Measurements from ENCODE around the gene FFAR4.

The FFAR4 gene

GRCh38 chr10:93559490-93559889 is 7.0 kb upstream of the FFAR4 start:
- no peak for ATAC-seq (ENCODE audit: low read depth)

GRCh38 chr10:93560541-93560940 is 5.9 kb upstream of the FFAR4 start:
- DNase-seq (ENCODE audit: low spot score) (no peak), ATAC-seq (ENCODE audit: low read depth) (no peak)
- Histone ChIP-seq H3K36me3 (ENCODE audit: low read depth) (no peaks in the 10 kb centered on the region), H3K4me1 (ENCODE audit: insufficient read depth, poor library complexity, severe bottlenecking) (no peaks in the 10 kb centered on the region), H3K4me3 (ENCODE audit: severe bottlenecking) (no peak overlapping the region), H3K27ac (ENCODE audit: poor library complexity, severe bottlenecking) (no peak overlapping the region), H3K27me3 (ENCODE audit: insufficient read depth, poor library complexity, severe bottlenecking) (peaks cover 9% of the 10 kb centered on the region), H3K9me3 (ENCODE audit: severe bottlenecking) (no peaks in the 10 kb centered on the region)
- TF ChIP-seq CTCF (IDR thresholded peaks at IDR 0.05; ENCODE audit: poor library complexity, severe bottlenecking): no peak

More at GRCh38 chr10:93559490-93559889, 7.0 kb upstream of the FFAR4 start:
- no peak overlapping the region for H3K27ac ChIP-seq (ENCODE audit: poor library complexity, severe bottlenecking)
- no peak overlapping the region for H3K4me3 ChIP-seq (ENCODE audit: severe bottlenecking)
- TF ChIP-seq CTCF (IDR thresholded peaks at IDR 0.05; ENCODE audit: poor library complexity, severe bottlenecking): no peak
- H3K36me3 ChIP-seq (ENCODE audit: low read depth): no peaks in the 10 kb centered on the region
- H3K27me3 ChIP-seq (ENCODE audit: insufficient read depth, poor library complexity, severe bottlenecking): no peaks in the 10 kb centered on the region
- DNase-seq (ENCODE audit: low spot score): no peak
- H3K9me3 ChIP-seq (ENCODE audit: severe bottlenecking): no peaks in the 10 kb centered on the region
- no peaks in the 10 kb centered on the region for H3K4me1 ChIP-seq (ENCODE audit: insufficient read depth, poor library complexity, severe bottlenecking)

- DNase-seq (ENCODE audit: low spot score) (no peak), ATAC-seq (ENCODE audit: low read depth) (no peak)
- TF ChIP-seq CTCF (IDR thresholded peaks at IDR 0.05; ENCODE audit: poor library complexity, severe bottlenecking): no peak
- H3K4me1 ChIP-seq (ENCODE audit: insufficient read depth, poor library complexity, severe bottlenecking): no peaks in the 10 kb centered on the region
- no peak overlapping the region for H3K4me3 ChIP-seq (ENCODE audit: severe bottlenecking)
- H3K9me3 ChIP-seq (ENCODE audit: severe bottlenecking): no peaks in the 10 kb centered on the region
- H3K36me3 ChIP-seq (ENCODE audit: low read depth): no peaks in the 10 kb centered on the region
- peaks cover 42% of the 10 kb centered on the region for H3K27me3 ChIP-seq (ENCODE audit: insufficient read depth, poor library complexity, severe bottlenecking)
- H3K27ac ChIP-seq (ENCODE audit: poor library complexity, severe bottlenecking): no peak overlapping the region
Measured at GRCh38 chr10:93565446-93565845, 1.0 kb upstream of the FFAR4 start.

GRCh38 chr10:93567277-93568104 is 1.0 kb downstream of the FFAR4 start:
- no peak overlapping the region for H3K27ac ChIP-seq (ENCODE audit: poor library complexity, severe bottlenecking)
- peaks cover 42% of the 10 kb centered on the region for H3K27me3 ChIP-seq (ENCODE audit: insufficient read depth, poor library complexity, severe bottlenecking)
- no peak overlapping the region for H3K4me3 ChIP-seq (ENCODE audit: severe bottlenecking)
- H3K36me3 ChIP-seq (ENCODE audit: low read depth): no peaks in the 10 kb centered on the region
- H3K9me3 ChIP-seq (ENCODE audit: severe bottlenecking): no peaks in the 10 kb centered on the region
- ATAC-seq (ENCODE audit: low read depth): no peak
- TF ChIP-seq CTCF (IDR thresholded peaks at IDR 0.05; ENCODE audit: poor library complexity, severe bottlenecking): no peak
- no peak for DNase-seq (ENCODE audit: low spot score)
- no peaks in the 10 kb centered on the region for H3K4me1 ChIP-seq (ENCODE audit: insufficient read depth, poor library complexity, severe bottlenecking)

- no peaks in the 10 kb centered on the region for H3K9me3 ChIP-seq (ENCODE audit: severe bottlenecking)
- H3K36me3 ChIP-seq (ENCODE audit: low read depth): no peaks in the 10 kb centered on the region
- ATAC-seq (ENCODE audit: low read depth): no peak
- peaks cover 42% of the 10 kb centered on the region for H3K27me3 ChIP-seq (ENCODE audit: insufficient read depth, poor library complexity, severe bottlenecking)
- no peak for TF ChIP-seq CTCF (IDR thresholded peaks at IDR 0.05; ENCODE audit: poor library complexity, severe bottlenecking)
- H3K27ac ChIP-seq (ENCODE audit: poor library complexity, severe bottlenecking): no peak overlapping the region
- no peaks in the 10 kb centered on the region for H3K4me1 ChIP-seq (ENCODE audit: insufficient read depth, poor library complexity, severe bottlenecking)
- DNase-seq (ENCODE audit: low spot score): no peak
- H3K4me3 ChIP-seq (ENCODE audit: severe bottlenecking): no peak overlapping the region
Measured at GRCh38 chr10:93568105-93568390, 1.6 kb downstream of the FFAR4 start.
